Adrenal gland (tissue), 5 donors: ENCODE data around the gene CRACR2A.

Source experiments
- CTCF ChIP-seq, 6 experiments: fragments of 450-650 bp in 4 of 6; fragments of 200-600 bp in 2 of 6; sonication (generic) in 1 of 6; IDR thresholded peaks; 1 replicate in 5 of 6; 2 replicates in 1 of 6; pipeline versions ENCODE4 v1.5.1 to v1.8.0; 2016 to 2021; ENCODE audit warnings: antibody characterized with exemption in 6 of 6, mild to moderate bottlenecking in 2 of 6, moderate library complexity in 1 of 6
- POLR2A ChIP-seq, 2 donors: fragments of 450-650 bp; IDR thresholded peaks; one replicate each; pipeline ENCODE4 v1.6.1; 2017; ENCODE audit warnings: antibody characterized with exemption in 2 of 2, mild to moderate bottlenecking in 2 of 2, moderate library complexity in 1 of 2
- donor health status: DM: no; HTN: no; CAD: no.

- TF ChIP-seq POLR2A (IDR thresholded peaks at IDR 0.05), result no peak
- no peak for TF ChIP-seq CTCF (IDR thresholded peaks at IDR 0.05)
Observed at GRCh38 chr12:3576891-3577290, 176.0 kb downstream of the CRACR2A start.
